ENCODE results near the gene APEX1.
A peak's percentile ranks its signal among the peaks of the same experiment; 100 is the strongest.
"Not testable (repeated sequence)": the region's sequence is repeated elsewhere in the genome, so short reads cannot be mapped to it uniquely, and the experiment has no call there.

APEX1 gene

GRCh38 chr14:20436363-20436755 lies 18.7 kb upstream of the APEX1 start:
- DNase-seq: no peak

GRCh38 chr14:20438664-20439063 lies 16.4 kb upstream of the APEX1 start:
- no peak for DNase-seq

GRCh38 chr14:20440465-20440864 lies 14.6 kb upstream of the APEX1 start:
- DNase-seq: no peak

- no peak for DNase-seq
Measured at GRCh38 chr14:20440882-20441281, 14.1 kb upstream of the APEX1 start.

GRCh38 chr14:20441461-20441860 lies 13.6 kb upstream of the APEX1 start:
- no peak for DNase-seq

GRCh38 chr14:20443650-20444049 lies 11.4 kb upstream of the APEX1 start:
- not testable (repeated sequence) for DNase-seq

- DNase-seq: no peak
Measured at GRCh38 chr14:20446889-20447288, 8.1 kb upstream of the APEX1 start.

GRCh38 chr14:20452831-20453230 lies 2.2 kb upstream of the APEX1 start:
- not testable (repeated sequence) for DNase-seq

GRCh38 chr14:20455355-20456300 lies 602 bp downstream of the APEX1 start:
- no peak for DNase-seq

- DNase-seq: no peak
Measured at GRCh38 chr14:20456971-20457370, 1.9 kb downstream of the APEX1 start.

GRCh38 chr14:20458031-20458789 lies 3.2 kb downstream of the APEX1 start:
- no peak for DNase-seq

GRCh38 chr14:20460458-20461224 lies 5.6 kb downstream of the APEX1 start:
- peak; percentile 51 for DNase-seq

GRCh38 chr14:20461225-20462141 lies 6.5 kb downstream of the APEX1 start, which contains the start of gene PIP4P1:
Gene PIP4P1, minus strand, starts transcription at chr14:20461434. Its CDS starts 109 bp downstream, at chr14:20461325.
- peak; percentile 97 for DNase-seq

GRCh38 chr14:20468764-20469241 lies 13.8 kb downstream of the APEX1 start:
- DNase-seq: no peak

- DNase-seq: peak; percentile 80
Measured at GRCh38 chr14:20469242-20469889, 14.3 kb downstream of the APEX1 start, which contains the start of gene PNP. Gene PNP, plus strand, starts transcription at chr14:20469406. Its CDS starts 119 bp downstream, at chr14:20469525.

GRCh38 chr14:20469890-20470602 lies 15.0 kb downstream of the APEX1 start:
- peak; percentile 37 for DNase-seq

- DNase-seq: no peak
Measured at GRCh38 chr14:20470603-20470901, 15.5 kb downstream of the APEX1 start.

GRCh38 chr14:20472536-20473169 lies 17.6 kb downstream of the APEX1 start:
- no peak for DNase-seq

GRCh38 chr14:20476776-20477175 lies 21.8 kb downstream of the APEX1 start:
- no peak for DNase-seq

Measured in activated effector memory CD4-positive, alpha-beta T cell treated with Interleukin-2 at 50 U/mL for 16 hours (primary cell).